D721Med (cell line): ENCODE results near the gene SYK.

Experiments used
- DNase-seq: peaks from one replicate; pipeline ENCODE4 v3.0.0; 2011; ENCODE audit warnings: low spot score; ENCODE audit not compliant: insufficient read length
- FAIRE-seq: peaks from 2 replicates; lab custom pipeline; 2011; peaks lifted over from hg19 to GRCh38; lab: Jason Lieb, UNC
- CTCF ChIP-seq: IDR thresholded peaks from 2 replicates; pipeline ENCODE4 v1.5.1; 2012; ENCODE audit warnings: mild to moderate bottlenecking, control low read depth; ENCODE audit not compliant: insufficient read depth; ENCODE audit errors: missing control alignments

The SYK gene

DNA sequence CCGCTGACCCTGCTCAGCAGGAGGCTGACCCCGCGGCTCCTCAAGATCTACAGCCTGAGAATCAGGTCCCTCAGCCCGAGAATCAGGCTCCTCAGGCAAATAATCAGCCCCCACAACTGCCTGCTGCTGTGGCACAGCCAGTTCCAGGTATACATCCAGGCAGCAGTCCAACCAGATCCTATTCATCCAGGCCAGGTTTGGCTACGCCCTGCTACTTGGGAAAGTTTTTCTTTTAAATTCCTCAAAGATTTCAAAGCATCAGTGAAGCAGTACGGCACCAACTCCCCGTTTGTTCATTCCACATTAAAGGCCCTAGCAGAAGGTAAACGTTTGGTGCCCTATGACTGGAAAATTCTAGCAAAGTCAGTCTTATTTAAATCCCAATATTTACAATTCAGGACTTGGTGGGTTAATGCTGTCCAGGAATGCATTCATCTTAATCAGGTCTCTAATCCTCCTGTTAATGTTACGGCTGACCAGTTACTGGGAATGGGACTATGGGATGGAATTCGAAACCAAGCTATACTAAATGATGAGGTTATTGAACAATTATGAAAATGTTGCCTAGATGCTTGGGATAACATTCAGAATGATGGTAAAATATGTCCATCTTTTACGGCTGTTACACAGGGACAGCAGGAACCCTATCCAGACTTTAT, 102.3 kb downstream of the SYK start:
- FAIRE-seq: no peak
- no peak for TF ChIP-seq CTCF

GRCh38 chr9:90904706-90905478, 103.3 kb downstream of the SYK start:
- no peak for TF ChIP-seq CTCF
- FAIRE-seq (no peak), DNase-seq (no peak)

More for the DNA sequence above, 102.3 kb downstream of the SYK start:
- no peak for DNase-seq

- TF ChIP-seq CTCF: no peak
- no peak for DNase-seq
- FAIRE-seq: no peak
Measured at GRCh38 chr9:90905822-90906221, 104.2 kb downstream of the SYK start.

DNA sequence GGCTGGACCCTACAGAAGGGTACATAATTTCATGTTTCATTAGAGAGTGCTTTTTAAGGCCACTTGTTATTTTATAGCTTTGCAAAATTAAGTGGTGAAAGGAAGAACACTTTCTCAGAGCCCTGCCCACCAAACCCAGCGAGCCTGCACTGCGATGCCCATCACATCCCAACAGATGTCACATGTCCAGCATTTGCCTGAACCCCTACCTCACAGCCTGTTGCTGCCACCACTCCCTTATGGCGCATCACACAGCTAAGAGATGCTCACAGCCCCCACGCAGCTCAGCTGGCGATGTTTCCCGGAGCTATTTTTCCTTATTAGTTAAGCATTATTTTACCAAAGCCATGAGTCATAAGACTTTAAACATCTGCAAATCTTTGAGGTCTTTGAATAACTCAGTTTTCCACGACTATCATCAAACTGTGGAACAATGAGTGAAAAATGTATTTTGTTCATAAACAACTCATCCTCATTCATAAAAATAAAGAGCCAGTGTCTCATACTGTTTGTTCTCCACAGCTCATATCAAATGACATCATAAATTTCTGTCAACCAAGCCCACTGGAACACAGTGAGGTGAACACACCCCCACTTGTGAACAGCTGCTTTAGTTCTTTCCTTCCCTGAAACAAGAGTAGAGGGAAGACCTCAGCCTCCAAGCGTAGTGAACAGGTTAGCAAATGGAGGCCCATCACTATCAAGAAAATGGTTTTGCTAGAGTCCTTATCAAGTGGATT, 104.9 kb downstream of the SYK start:
- TF ChIP-seq CTCF: no peak
- FAIRE-seq (no peak), DNase-seq (no peak)

GRCh38 chr9:90907056-90907445, 105.4 kb downstream of the SYK start:
- DNase-seq (no peak), FAIRE-seq (no peak)
- TF ChIP-seq CTCF: no peak

DNA sequence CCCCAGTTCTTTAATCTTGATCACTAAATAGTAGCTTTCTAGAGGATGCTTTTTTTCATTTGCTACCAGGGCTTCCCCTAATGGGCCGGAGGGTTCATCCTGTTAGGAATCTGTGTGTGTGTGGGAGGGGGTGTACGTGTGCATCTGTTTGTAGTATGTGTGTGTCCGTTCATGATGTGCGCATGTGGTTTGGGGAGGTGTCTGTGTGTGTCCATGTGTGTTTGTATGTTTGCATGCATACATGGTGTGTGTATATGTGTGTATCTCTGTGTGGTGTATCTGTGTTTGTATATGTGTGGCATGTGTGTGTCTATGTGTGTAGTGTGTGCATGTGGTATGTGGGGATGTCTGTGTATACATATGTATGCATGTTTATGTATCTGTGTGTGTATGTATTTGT, 106.2 kb downstream of the SYK start:
- DNase-seq: no peak
- no peak for TF ChIP-seq CTCF
- FAIRE-seq: no peak
